Activated naive CD8-positive, alpha-beta T cell treated with anti-CD3 and anti-CD28 coated beads, Interleukin-2, amount 50 U/mL, for 16 hours (primary cell): Measurements from ENCODE around the gene MAD1L1.

ENCODE experiments used
- DNase-seq: peaks from one replicate; pipeline ENCODE4 v3.0.0-alpha.2; 2020; ENCODE audit warnings: low read depth, low spot score

Gene MAD1L1

DNA sequence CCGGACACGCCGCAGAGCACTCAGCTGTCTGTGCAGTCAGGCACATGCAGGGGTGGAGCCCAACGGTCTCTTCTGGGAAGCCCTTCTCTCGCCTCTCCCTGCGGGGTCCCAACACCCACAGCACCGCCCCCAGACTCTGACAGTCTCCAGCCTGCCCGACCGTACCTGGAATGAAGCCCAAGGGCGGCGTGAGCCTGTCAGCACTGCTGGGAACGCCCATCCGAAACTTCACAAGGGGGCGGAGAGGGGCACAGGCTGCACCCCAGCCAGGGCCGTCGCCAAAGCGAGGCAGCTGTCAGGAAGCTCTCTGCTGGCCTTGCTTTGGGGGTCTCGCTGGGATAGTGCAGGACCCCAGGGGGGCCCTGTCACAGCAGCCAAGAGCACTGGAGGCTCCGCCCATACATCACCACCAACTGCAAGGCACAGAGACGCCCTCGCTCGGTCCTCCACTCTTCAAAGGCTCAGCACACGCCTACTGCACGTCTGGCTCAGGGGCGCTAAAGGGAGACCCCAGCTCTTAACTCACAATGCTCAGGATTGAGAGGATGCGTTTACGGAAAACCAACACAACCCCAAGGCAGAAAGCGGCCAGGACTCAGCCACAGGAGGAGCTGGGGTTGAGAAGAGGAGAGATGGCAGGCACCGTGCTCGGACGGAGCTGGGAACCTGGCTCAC, 30.9 kb downstream of the MAD1L1 start:
- no peak for DNase-seq

DNA sequence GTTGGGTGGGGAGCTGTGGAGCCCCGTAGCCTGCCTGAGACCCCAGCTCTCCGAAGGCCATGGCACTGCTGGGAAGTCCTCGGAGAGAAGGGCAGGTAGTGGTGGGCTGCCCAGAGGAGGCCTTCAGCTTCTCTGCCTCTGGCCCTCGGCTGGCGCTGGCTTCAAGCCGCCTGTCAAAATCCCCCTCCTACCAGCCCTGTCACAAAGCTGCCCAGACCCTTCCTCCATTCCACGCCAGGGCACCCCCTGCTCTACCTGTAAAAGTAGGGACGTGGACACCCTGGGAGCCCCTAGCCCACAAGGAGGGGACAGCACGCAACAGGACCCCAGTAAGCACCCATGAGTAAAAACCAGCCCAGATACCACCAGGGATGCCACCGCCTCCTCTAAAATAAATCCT, 31.6 kb downstream of the MAD1L1 start:
- no peak for DNase-seq

DNA sequence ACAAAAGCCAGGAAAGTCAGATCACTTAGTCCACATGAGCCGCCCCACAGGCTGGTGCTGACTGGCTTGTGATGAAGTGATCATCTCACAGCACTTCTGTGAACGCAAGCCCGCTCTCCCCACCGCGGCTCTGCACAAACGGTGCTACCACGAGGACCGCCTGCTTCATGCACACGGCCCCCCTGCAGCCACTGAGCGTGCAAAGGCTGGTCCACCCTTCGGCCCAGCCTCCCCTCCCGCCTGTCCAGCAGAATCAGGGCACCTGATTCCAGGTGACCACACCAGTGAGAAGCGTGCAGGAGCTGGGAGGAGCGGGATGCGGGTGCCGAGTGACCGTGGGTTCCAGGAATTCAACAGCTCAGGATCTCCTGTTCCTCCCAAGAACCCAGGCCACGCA, 32.2 kb downstream of the MAD1L1 start:
- DNase-seq = no peak

DNA sequence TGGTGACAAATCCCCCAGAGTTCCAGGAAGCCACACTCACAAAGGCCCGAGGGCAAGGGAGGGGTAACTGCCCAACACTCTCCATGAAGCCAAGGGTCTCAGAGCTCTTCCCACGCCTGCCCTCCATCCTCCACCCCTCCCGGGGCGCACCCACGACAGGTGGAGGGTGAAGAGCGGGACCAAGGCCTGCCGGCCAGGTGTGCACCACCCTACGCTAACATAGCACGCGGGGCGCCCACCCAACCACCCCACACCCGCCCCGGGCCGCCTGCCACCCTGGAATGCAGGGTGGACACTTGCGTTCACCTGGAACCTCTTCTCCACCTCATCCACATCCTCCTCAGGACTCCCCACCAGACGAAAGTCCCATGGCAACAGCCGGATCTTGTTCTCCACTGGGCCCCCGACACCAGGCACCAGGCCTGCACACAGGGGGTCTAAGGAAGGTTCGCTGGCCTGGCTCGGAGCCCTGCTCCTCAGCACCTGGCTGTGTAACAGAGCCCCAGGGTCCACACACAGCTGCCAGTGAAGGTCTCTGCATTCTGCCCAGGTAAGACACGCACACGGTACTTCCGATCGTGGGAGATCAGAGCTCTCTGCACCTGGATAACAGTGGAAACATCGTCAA, 32.7 kb downstream of the MAD1L1 start:
- no peak for DNase-seq

DNA sequence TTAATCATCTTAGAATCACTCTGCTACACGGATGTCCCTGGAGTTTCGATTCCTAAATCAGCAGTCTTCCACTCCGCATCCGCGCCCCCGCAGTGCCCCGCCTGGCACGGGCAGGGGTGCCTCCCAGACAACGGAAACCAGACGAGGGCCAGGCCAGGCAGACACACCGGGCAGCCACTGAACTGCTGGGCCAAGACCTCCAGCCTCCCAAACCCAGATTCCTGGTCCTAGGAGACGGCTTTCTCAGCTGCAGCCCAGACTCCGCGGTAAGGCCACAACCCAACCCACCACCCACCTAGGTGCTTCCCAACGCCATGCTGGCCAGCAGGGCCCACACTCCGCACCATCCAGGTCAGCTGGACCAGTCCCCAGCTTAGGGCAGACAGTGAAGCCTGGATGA, 33.2 kb downstream of the MAD1L1 start:
- DNase-seq = no peak

DNA sequence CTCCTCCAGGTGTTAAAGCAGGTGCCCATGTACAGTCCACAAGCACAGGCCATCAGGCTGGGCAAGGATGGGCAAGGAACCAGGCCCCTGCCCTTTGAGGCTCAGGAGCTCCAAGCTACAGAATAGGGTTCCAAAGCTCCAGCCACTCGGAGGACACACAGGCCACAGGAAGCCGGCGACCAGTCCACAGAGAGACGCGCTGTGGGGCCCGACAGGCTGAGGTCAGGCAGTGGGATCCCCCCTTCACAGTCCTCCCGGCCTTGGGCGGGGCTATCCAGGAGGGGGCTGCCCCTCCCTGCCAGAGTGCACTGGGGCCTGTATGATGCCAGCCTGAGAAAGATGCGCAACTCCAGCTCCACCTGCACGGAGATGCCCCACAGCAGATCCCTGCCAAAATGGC, 34.0 kb downstream of the MAD1L1 start:
- DNase-seq = no peak

DNA sequence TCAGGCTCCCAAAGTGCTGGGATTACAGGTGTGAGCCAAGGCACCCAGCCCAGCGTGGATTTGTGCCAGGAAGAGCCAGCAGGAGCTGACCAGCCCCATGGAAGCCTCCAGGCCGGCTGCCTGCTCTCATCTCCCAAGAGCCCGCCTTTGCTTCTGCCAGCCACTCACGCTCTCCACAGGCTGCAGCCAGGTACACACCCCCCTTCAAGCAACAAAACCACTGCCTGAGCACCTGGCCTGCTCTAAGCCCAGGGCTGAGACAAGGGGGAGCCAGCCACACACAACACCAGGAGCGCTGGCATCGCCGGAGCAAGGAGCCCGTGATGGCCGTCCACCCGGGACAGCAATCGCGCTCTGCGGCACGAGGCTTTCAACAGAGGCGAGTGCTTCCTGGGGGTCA, 34.5 kb downstream of the MAD1L1 start:
- DNase-seq = no peak

DNA sequence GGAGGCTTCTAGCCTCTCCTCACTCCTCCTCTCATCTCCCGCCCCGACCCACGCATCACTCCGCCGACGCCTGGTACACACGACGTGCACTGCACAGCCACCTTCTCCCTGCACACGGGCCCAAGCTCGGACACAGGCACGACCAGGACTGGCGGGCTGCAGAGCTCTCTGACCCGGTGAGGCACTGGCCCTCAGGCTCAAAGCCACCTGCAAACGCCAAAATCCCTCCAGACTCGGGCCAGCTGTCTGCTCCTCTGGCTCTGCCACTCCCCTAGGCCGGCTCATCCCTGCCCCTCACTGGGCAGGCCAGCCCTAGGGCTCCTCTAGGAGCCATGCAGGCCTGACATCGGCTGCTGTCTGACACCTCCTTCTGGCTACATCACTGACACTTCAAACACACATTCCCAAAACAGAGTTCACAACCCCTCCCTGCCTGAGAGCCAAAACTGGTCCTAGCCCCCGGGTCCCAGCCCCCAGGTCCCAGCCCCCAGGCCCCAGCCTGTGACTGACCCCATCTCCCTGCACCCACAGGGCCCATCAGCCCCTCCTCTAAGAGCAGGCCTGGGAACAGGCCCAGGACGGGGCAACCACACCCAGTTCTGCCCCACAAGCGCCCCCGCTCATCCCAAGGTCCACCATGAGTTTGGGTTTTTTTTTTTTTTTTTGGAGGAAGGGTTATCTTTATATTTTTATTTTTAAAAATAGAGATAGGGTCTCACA, 35.1 kb downstream of the MAD1L1 start:
- DNase-seq = no peak

DNA sequence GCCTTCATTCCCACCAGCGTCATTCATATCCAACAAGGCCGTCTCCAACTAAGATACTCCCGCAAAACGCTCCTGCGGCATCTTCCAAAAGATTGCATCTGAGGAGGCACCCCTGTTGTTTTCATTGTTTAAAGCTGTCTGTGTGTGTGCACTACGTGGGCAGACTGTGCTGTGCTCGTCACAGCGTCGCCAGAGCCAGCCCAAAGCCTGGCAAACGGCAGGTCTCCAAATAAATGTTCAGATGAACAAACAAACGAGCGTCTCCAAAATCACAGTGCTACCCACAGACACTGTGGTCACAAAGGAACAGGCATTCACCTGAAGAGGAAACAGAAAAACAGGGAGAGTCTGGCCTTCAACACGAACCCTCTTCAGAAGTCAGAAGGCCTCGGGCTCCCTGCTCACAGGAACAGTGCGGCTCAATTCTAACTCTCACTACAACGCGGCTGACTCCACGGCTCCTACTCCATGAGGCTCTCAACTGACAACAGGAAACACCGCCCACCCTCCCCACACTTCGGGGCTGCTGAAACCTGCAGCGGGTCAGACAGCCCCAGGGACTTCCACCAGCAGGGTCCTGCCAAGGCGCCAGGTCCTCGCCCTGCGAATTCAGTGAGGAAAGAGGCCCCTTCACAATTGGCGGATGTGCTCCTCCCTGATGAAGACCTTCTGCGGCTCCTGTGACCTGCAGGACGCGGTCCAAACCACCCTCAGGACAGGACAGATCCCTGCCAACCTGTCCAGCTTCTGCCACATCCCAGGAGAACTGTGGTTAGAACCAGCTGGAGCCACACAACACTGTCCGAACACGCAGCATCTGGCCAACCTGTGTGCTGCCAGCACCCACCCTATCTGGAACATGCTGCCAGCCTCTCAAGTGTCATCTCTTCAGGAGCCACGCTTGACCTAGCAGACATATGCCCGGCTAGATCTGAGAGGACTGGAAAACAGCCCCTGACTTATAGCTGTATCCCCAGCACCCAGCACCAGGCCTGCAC, 36.1 kb downstream of the MAD1L1 start:
- DNase-seq = no peak

DNA sequence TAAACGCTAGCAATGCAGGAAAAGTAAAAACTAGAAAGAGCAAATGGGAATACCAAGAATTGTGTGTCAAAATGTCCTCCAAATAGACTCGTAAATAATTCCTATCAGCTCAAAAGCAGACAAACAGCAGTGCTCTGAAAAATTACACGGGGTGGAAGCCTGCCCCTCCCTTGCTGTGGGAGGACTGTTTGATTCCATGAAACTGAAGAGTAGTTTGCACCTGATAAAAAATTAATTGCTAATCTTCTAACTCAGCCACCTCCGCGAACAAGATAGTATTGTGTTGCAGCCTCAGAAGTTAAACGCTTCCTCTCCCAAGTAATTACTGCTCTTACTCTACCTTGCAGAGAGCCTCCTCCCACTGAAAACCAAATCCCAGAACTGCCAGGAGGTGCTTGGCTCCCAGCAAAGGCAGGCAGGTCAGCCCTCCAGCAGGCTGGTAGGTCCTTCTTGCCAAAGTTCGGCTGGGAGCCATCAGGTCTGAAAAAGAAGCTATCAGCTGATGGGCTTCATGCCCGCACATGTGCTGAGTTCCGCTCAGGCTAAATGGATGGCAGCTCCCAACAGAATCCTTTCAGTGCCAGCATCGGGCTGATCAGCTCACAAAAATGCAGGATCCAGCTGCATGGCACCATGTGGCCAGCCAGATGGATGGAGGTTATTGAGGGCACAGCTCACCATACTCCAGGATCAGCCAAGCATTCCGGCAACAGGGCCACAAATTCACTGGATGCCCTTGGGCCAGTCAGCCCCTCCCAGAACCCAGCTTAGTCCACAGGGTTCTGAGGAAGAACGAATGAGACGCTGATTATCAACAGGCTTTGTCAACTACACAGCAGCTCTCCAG, 37.1 kb downstream of the MAD1L1 start:
- DNase-seq = no peak

DNA sequence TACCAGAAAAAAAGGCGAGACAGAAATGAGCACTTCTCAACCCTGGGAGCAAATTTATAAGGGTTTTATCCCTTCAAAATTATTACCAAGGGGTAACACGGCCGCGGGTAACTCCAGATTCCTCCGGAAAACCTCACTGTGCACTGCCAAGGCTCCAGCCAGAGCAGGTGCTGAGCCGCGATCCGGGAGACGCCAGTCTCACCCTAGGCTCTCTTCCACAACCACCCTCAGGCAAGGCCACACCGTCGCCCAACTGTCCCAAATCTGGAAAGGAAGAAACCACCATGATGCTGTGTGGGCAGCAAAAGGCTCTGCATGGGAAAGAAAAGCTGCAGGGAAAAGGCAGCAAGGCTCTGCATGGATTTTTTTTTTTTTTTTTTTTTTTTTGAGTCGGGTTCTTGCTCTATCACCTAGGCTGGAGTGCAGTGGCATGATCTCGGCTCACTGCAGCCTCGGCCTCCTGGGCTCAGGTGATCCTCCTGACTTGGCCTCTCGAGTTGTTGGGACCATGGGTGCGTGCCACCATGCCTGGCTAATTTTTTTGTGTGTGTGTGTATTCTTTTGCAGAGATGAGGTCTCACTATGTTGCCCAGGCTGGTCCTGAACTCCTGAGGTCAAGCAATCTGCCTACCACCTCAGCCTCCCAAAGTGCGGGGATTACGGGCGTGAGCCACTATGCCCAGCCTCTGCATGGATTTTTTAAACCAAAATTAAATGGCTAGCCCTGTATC, 39.0 kb downstream of the MAD1L1 start:
- no peak for DNase-seq

DNA sequence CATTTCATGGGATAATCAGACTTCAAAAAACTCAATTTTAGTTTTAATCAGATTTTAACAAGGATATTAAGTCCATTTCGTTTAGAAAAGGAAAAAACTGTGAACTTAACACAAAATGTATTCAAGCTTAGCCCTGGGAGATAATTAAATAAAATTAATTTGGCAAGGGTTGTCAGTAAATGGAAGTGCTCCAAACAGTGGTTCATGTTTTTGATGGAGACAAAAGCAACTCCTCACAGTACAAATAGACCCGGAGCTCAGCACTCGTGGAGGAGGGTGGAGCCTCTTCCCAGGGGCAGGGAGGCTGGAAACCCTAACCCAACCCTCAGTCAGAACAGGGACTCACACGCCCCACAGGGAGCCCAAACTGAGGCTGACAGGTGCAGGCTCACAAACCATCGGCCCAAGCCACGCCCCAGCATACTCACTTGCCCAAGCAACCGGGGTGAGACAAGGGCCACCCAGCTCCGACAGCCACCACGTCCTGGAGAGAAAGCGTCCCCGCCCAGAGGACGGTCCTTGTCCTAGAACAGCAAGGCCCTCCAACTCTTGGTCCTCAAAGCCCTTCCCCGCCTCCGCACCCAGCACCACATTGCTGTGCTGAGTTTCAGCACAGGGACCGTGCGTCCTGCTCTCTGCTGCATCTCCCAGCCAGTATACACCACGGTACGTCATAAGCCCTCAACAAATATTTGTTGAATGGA, 39.8 kb downstream of the MAD1L1 start:
- no peak for DNase-seq

DNA sequence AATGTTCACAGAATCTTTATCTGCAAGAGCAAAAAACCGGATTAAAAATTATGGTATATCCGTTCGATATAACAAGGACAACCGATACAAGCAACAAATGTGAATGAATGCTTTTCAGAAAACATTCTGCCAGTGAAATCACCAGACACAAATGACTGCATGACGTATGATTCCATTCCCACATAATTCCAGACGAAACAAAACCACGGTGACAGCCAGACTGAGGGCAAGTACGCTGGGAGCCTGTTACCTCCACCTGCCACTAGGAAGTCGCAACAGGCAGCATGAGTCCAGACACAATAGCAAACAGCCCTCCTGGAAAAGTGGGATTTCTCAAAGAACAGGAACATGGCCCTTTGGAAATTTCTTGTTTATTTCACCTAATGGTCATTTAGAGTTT, 41.7 kb downstream of the MAD1L1 start:
- no peak for DNase-seq

DNA sequence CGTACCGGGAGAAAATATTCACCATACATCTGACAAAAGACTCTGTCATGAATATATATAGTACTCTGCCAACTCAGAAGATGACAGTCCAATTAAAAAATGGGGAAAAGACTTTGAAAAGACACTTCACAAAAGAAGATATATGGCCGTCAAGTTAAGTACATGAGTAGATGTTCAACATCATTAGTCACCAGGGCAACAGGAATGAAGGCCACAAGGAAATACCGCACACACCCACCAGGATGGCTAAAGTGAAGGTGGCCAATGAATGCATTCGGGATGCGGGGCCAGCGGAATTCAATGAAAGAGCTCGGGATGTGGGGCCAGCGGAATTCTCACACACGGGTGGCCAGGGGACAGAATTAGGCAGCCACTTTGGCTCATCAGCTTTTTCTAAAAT, 42.2 kb downstream of the MAD1L1 start:
- DNase-seq = no peak

DNA sequence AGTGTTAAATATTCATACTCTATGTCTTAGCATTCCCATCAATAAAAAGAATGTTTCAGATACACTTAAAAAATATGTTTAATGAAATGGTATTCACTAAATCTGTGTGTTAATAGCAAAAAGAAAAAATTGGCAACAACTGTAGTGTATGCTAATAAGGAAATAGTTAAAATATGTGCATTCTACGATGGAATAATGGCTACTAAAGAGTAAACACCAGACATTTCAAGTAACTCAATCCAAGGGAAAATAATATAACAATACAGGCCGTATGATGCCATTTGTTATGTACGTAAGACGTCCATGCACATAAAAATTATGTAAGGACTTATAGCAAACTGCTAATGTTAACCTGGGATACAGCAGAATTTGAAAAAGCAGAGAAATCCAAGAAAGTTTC, 46.6 kb downstream of the MAD1L1 start:
- no peak for DNase-seq

DNA sequence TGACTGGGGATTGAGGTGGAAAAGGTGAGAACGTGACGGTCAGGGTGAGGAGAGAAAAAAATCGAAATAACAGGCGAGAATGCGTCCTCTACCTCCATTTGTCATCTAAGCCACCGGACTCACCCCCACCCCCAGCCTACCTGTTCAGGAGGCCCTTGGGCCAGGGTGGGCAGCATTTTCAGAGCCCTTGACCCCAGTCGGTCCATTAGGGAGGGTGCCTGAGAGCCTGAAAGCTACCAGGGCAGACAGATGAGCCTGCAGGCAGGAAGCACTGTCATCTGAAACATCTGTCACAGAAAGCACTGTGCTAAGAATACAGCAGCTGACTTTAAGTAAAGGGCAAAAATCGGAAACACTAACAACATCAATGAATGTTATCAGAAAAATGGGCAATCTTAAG, 47.0 kb downstream of the MAD1L1 start:
- DNase-seq = no peak

DNA sequence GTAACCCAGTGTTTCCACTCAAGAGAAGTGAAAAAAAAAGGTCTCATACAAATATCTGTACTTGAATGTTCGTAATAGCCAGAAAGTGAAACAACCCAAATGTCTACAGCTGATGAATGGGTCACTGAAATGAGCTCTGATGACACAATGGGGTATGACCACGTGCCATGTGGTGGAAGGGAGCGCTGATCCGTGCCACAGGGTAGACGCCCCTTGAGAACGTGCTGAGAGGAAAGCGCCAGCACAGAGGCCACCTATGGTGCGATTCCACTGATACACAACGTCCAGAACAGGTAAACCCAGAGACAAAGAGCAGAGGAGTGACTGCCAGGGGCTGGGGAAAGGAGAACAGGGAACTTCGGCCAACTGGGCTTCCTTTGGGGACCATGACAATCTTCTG, 50.3 kb downstream of the MAD1L1 start:
- DNase-seq = no peak

DNA sequence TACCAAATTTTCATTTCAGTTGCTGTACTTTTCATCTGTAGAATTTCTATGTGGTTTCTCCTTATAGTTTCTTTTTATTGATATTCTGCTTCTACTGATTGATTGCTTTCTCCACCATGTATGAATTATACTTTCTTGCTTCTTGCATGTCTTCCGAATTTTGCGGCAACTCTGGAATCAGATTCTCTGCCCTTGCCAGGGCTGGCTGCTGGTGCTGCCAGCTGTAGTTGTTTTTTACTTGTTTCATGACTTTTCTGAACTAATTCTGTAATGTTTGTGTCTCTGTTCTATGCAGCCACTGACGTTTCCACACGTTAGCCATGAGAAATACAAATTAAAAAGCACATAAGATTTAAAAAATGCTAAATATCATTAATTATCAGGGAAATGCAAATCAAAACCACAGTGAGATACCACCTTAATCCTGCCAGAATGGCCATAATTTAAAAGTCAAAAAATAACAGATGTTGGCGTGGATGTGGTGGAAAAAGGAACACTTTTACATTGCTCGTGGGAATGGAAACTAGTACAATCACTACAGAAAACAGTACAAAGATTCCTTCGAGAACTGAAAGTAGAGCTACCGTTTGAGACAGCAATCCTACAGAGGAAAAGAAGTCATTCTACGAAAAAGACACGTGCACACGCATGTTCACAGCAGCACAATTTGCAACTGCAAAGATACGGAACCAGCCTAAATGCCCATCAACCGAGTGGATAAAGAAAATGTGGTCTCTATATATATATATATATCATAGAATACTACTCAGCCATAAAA, 51.5 kb downstream of the MAD1L1 start:
- no peak for DNase-seq

DNA sequence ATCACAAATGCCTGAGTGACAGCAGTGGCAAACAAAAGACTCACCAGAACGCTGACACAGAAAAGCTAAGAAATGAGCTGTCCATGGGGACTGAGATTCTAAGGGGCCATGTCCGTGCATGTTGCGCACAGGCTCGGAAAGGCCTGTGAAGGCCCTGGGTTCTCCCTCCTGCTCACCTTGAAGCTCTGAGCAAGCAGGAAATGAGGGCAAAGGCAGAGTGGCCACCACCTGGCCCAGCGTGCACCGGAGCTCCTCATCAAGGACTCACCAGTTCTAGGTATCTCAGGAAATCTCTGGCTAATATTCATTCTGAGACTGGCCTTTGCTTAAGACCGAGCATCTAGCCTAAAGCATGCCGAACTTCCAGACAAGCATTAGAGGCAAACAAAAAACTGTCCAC, 52.7 kb downstream of the MAD1L1 start:
- DNase-seq = no peak
